ENCODE results near the gene SLC16A10. TPM values are rescaled to one million over a fixed set of nuclear protein-coding genes. Genes with fewer than 3 reads are reported as not detected.
A peak's percentile ranks its signal among the peaks of the same experiment; 100 is the strongest.

Gene SLC16A10
- total and polyA plus RNA-seq, 2 of the 13 experiments (the other 11 are each of a cell fraction or from before 2014, with no cell fraction given) = 8.2 to 20.1 TPM

DNA sequence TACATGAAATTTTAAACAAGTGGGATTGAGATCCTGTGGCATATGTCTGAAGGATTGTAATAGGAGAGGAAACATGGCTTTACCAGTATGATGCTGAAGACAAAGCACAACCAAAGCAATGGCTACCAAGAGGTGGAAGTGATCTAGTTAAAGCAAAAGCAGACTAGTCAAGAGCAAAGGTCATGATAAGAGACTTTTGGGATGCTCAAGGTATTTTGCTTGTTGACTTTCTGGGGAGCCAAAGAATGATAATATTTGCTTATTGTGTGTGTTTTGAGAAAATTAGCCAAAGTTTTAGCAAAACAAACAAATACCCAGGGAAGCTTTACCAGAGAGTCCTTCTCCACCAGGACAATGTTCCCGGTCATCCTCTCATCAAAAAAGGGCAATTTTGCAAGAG, 20.3 kb downstream of the SLC16A10 start (continued):
- TF ChIP-seq LCORL (IDR thresholded peaks at IDR 0.05) (peak; percentile 87), LCORL (CRISPR knock-in tag; IDR thresholded peaks at IDR 0.05) (peak; percentile 20; the same call in 1 of the 2 replicates), SP2 (CRISPR knock-in tag; IDR thresholded peaks at IDR 0.05) (no peak), FOXA1 (IDR thresholded peaks at IDR 0.05) (peak; percentile 63), FOXA1 (CRISPR knock-in tag; IDR thresholded peaks at IDR 0.05) (peak; percentile 87), ZNF496 (CRISPR knock-in tag; IDR thresholded peaks at IDR 0.05; ENCODE audit: insufficient replicate concordance) (no peak), GATAD2A (CRISPR knock-in tag; IDR thresholded peaks at IDR 0.05) (peak; percentile 70), SNAPC4 (CRISPR knock-in tag; IDR thresholded peaks at IDR 0.05) (no peak), E2F2 (CRISPR knock-in tag; IDR thresholded peaks at IDR 0.05; ENCODE audit: borderline replicate concordance) (no peak), CREB1 (IDR thresholded peaks at IDR 0.05) (no peak), CREB1 (CRISPR knock-in tag; IDR thresholded peaks at IDR 0.05) (no peak), ZNF124 (CRISPR knock-in tag; IDR thresholded peaks at IDR 0.05) (no peak), PRMT3 (CRISPR knock-in tag; IDR thresholded peaks at IDR 0.05; ENCODE audit: borderline replicate concordance, low read depth) (no peak), HOXA9 (CRISPR knock-in tag; IDR thresholded peaks at IDR 0.05; ENCODE audit: borderline replicate concordance) (no peak), KLF11 (CRISPR knock-in tag; IDR thresholded peaks at IDR 0.05) (no peak), TEAD3 (CRISPR knock-in tag; optimal IDR thresholded peaks at IDR 0.05; ENCODE audit: borderline replicate concordance) (peak; percentile 78), ZNF749 (CRISPR knock-in tag; IDR thresholded peaks at IDR 0.05; ENCODE audit: borderline replicate concordance) (no peak), MTA3 (CRISPR knock-in tag; IDR thresholded peaks at IDR 0.05) (no peak), ZSCAN5A (CRISPR knock-in tag; IDR thresholded peaks at IDR 0.05; ENCODE audit: borderline replicate concordance) (no peak), ARID3A (IDR thresholded peaks at IDR 0.05; ENCODE audit: low read depth, low read length) (0 out of 2 replicates have a peak, but pooled peaks have one; percentile 24), YEATS4 (CRISPR knock-in tag; IDR thresholded peaks at IDR 0.05; ENCODE audit: borderline replicate concordance) (no peak)
- TF ChIP-seq, protein P1, sequence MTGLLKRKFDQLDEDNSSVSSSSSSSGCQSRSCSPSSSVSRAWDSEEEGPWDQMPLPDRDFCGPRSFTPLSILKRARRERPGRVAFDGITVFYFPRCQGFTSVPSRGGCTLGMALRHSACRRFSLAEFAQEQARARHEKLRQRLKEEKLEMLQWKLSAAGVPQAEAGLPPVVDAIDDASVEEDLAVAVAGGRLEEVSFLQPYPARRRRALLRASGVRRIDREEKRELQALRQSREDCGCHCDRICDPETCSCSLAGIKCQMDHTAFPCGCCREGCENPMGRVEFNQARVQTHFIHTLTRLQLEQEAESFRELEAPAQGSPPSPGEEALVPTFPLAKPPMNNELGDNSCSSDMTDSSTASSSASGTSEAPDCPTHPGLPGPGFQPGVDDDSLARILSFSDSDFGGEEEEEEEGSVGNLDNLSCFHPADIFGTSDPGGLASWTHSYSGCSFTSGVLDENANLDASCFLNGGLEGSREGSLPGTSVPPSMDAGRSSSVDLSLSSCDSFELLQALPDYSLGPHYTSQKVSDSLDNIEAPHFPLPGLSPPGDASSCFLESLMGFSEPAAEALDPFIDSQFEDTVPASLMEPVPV (CRISPR knock-in tag; IDR thresholded peaks at IDR 0.05) = no peak
